Left renal pelvis (tissue), 4 donors: Measurements from ENCODE around the gene EPHA7. TPM values are rescaled to one million over a fixed set of nuclear protein-coding genes. Genes with fewer than 3 reads are reported as not detected.

Experiments
- DNase-seq, 4 donors: peaks; one replicate each; pipeline ENCODE4 v3.0.0-alpha.2; 2013; ENCODE audit warnings: low read depth in 4 of 4, low spot score in 3 of 4
- polyA plus RNA-seq, 4 donors: library from polyadenylated mRNA; unstranded; fragments of 120-200 nt; gene quantifications; one replicate each; pipeline ENCODE4 v1.2.1, GENCODE V29; 2013; ENCODE audit not compliant: insufficient read length in 4 of 4

Gene EPHA7
- polyA plus RNA-seq, 4 donors = 18.3 to 49.7 (median 41.2) TPM

DNA sequence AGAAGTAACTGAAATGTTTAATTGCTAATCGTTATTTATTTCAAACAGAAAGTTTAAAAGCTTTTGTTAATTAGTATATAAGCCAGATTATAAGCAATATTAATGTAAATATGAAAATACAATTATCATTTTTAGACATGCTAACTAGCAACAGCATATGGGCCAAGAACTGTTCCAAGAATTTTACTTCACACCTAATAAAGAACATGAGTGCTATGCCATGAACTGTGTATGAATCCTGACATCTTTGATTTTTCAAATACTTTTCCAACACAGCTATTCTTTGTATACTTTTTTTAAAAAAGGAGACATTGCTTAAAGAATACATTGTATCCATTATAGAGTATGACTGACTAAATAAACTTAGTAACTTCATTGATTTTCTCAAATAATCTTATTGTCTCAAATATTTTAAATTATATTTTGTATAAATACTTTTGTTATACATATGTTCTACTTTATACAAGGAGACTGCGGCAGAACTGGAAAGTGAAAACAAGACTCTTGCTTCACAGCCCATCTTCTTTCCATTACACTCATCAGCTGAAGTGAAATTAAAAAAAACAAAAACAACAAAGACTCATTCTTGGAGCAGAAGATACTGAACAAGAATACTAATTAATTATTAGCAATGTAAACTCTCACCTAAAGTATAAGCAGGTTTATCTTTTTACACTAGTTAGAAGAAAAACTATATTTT is 89.9 kb downstream of the EPHA7 start:
- no peak for DNase-seq

- DNase-seq = no peak
Observed at GRCh38 chr6:93327857-93328256, 91.5 kb downstream of the EPHA7 start.

DNA sequence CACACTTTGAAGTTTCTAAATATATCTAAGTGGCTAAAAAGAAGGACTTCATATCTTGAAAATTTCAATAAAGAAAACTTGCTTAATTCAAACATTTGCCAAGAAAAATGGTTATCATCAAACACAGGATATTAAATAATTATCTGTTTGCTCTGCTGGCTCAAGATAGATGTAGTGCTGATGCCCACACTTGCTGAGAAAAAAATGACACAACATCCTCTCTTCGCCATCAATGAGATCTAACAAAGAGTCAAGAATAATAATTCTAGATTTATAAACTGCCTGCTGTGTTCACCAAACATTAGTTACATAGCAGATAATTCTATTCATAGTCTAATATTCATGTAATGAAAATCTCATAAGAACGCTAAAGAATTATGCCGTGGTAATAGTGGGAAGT is 93.6 kb downstream of the EPHA7 start:
- no peak for DNase-seq

- DNase-seq = no peak
Observed at GRCh38 chr6:93323630-93324029, 95.7 kb downstream of the EPHA7 start.

- DNase-seq = no peak
Observed at GRCh38 chr6:93322651-93323050, 96.7 kb downstream of the EPHA7 start.

DNA sequence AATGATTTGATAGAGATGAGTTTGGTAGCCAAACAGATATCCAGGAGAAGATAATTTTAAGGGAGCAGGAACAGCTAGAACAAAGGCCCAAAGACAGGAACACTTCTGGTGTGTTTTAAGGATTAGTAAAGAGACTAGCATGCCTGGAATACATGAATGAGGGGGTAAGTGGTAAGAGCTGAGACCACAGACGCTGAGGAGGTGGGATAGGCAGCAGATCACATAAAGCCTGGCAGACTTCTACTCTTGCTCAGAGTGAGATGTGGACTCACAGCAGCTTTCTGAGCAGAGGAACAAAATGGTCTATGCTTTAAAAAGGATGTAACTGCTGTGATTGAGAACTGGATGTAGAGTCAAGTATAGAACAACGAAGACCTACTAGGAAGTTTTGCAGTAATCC is 100.1 kb downstream of the EPHA7 start:
- DNase-seq = no peak

GRCh38 chr6:93318121-93318520 is 101.2 kb downstream of the EPHA7 start:
- no peak for DNase-seq

DNA sequence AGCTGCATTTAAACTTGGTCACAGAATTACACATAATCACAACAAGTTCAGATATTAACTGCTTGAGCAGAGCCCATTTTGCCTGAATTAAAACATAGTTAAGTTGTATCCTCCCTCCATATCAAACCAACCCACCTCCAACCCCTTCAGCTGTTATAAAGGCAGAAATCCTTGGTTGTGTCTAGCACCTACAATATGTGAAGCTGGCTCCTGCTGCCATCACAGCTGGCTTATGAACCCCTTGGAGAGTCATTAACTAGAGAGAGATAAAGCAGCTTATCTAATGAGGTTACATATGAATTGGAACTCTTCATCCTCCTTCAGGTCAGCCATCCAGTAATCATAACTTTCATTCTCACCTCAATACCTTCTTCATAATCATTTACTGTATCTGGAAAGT is 101.8 kb downstream of the EPHA7 start:
- DNase-seq = no peak

DNA sequence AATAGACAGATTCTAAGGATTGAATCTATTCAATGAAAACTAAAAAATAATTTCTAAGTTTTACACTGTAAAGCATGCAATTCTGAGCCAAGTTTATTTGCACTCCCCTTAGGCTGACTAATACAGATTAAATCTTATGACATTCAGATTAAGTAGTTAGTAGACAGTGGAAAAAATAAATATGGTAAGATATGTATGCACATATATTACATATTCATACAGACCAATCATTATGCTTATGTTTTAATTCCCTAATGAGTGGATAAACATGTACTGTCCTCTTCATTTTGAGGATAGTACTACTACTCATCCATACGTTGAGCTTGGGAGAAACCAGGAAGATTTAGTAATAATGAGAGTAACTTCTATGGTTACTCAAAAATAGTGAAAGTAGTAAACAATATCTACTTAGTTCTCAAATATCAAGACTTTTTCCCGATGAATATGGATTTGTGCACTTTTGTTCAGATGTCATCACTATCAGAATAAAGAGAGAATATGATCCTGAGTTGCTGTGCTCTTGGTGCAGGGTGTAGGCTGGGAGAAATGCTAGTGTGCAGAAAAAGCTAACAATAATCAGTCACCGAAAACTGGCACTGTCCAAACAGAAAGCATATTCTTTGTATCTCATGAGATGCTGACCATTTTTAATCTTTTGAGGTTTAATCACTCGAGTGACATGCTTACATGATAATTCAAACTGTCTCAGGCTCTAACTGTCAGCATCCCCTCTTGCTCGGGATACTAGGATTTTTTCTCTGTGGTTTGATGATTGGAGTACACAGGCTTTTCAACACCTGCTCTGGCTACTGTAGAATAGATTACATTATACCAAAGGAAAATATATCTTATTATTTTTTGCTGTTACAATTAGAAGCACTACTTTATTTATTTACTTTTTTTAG is 111.6 kb downstream of the EPHA7 start:
- DNase-seq = no peak

- no peak for DNase-seq
Observed at GRCh38 chr6:93305088-93305487, 114.3 kb downstream of the EPHA7 start.

GRCh38 chr6:93304505-93304904 is 114.9 kb downstream of the EPHA7 start:
- no peak for DNase-seq

DNA sequence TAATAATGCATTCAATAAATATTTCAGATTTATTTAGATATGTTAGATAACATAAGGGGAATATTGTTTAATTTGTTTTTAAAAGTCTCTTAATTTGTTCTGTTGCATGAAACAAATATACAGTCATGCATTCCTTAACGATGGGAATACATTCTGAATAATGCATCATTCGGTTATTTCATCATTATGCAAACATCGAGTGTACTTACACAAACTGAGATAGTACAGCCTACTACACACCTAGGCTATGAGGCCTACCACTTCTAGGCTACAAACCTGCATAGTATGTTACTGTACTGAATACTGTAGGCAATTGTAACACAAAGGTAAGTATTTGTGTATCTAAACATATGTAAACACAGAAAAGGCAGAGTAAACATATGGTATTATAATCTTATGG is 118.7 kb downstream of the EPHA7 start:
- no peak for DNase-seq

DNA sequence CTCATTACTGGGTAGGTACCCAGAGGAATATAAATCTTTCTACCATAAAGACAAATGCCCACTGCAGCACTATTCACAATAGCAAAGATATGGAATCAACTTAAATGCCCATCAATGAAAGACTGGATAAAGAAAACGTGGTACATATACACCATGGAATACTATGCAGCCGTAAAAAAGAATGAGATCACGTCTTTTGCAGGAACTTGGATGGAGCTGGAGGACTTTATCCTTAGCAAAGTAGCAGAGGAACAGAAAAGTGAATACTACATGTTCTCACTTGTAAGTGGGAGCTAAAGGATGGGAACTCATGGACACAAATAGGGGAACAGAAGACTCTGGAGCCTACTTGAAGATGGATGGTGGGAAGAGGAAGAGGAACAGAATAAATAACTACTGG is 119.7 kb downstream of the EPHA7 start:
- no peak for DNase-seq

GRCh38 chr6:93295631-93296030 is 123.7 kb downstream of the EPHA7 start:
- no peak for DNase-seq

DNA sequence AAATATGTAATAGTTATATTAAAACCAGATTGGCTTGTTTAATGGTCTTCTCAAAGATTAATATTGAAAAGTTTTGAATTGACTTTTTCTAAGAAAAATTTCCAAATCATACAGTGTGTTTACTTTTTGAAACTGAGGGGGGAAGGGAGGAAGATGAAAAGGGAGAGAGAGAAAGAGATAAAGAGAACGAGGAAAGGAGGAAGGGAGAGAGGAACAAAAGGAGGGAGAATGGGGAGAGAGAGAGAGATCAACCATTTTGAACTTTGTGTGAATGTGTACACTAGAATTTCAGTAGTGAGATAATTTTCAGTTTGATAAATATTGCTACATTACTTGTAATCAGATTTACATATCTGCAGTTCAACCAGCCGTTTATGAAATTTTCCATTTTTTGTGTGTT is 124.5 kb downstream of the EPHA7 start:
- DNase-seq = no peak

DNA sequence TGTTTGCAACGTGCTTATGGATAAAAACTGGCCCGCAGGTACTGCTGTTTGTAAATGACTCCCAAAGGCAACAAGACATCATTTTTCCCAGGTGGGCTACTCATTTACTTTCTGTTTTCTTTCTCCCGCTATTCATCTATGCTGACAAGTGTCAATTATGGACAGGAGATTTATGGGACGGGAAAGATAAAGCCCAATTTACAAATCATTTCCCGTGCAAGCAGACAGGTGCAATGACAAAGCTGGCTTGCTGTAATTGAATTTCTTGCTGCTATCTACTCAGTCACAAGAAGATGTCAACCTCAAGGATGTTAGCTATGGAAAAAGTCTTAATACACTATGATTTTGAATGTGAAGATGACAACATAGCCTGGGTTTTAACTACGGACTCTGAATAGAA is 125.5 kb downstream of the EPHA7 start:
- no peak for DNase-seq

DNA sequence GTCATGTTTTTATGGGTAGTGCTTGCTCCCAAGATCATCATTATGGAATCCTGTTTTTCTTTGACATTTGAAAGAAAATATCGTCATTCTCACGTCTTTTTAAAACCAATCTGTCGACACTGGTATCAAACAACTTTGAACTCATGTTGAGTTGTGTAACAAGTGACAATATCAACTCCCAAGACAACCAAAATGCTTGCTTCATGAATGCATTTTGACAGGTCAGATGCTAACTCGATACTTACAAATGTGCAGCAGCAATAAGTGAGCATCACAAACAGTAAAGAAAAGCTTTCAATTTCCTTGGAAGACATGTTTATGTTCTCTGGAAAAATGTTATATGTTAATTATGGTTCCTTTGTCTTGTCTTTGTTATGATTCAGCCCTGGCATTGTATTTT is 125.9 kb downstream of the EPHA7 start:
- no peak for DNase-seq

- no peak for DNase-seq
Observed at GRCh38 chr6:93282521-93283031, 136.8 kb downstream of the EPHA7 start.

DNA sequence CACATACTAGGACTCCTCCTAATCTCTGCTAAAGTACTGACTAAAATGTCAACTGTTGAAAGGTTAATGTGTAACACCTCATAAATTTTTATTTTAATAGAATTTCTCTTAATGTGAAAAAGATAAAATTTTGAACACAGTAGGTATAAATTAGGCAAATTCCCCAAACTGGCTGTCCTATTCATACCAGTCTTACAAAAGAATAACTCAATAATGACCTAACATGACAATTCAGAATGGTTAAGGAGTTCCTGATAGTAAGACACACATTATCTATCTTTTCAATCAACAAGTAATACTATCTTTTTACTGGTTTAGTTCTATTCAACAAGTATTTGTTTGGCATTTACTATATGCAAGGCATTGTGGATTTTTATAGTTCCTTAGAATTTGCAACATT is 141.1 kb downstream of the EPHA7 start:
- DNase-seq = no peak

DNA sequence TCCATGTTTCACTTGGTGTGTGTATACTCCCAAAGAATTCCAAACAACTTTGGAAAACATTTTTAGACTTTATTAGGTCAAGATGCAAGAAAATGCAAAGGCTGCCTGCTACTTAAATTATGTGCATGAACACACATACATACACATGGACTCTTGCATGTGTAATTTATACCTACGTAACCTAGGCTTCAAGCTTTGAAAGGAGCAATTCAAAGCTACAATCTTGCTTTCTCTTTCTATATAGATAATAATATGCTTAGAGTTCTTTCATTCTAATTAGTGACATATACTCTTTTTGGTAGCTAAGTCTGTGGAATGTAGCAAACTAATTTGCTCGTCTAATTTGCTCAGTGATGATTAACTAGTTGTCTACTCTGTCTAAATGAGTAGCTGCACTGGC is 146.5 kb downstream of the EPHA7 start:
- no peak for DNase-seq

- DNase-seq = no peak
Observed at GRCh38 chr6:93272211-93272610, 147.1 kb downstream of the EPHA7 start.
